Fibroblast of lung (primary cell): ENCODE measurements around the gene PPM1H.

Source experiments
- EZH2 ChIP-seq: IDR thresholded peaks from 2 replicates; pipeline ENCODE4 v1.5.1; 2012; ENCODE audit warnings: low read length, control low read depth, mild to moderate bottlenecking; ENCODE audit errors: missing control alignments
- TF ChIP-seq, protein P1 (sequence below), 2 donors: IDR thresholded peaks in 1 of 2; conservative IDR thresholded peaks in 1 of 2; 1 replicate in 1 of 2; 2 replicates in 1 of 2; pipeline ENCODE4 v1.5.1; 2011 to 2012; ENCODE audit warnings: low read length in 2 of 2, control low read depth in 1 of 2, inconsistent platforms in 1 of 2, low read depth in 1 of 2, mild to moderate bottlenecking in 1 of 2

- TF ChIP-seq, protein P1, sequence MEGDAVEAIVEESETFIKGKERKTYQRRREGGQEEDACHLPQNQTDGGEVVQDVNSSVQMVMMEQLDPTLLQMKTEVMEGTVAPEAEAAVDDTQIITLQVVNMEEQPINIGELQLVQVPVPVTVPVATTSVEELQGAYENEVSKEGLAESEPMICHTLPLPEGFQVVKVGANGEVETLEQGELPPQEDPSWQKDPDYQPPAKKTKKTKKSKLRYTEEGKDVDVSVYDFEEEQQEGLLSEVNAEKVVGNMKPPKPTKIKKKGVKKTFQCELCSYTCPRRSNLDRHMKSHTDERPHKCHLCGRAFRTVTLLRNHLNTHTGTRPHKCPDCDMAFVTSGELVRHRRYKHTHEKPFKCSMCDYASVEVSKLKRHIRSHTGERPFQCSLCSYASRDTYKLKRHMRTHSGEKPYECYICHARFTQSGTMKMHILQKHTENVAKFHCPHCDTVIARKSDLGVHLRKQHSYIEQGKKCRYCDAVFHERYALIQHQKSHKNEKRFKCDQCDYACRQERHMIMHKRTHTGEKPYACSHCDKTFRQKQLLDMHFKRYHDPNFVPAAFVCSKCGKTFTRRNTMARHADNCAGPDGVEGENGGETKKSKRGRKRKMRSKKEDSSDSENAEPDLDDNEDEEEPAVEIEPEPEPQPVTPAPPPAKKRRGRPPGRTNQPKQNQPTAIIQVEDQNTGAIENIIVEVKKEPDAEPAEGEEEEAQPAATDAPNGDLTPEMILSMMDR (conservative IDR thresholded peaks at IDR 0.05 in 1 of 2, IDR thresholded peaks at IDR 0.05 in 1 of 2; ENCODE audit: low read depth in 1 of 2, low read length in 2 of 2) = no peak
- no peak for TF ChIP-seq EZH2
Observed at GRCh38 chr12:62701492-62701891, 233.5 kb downstream of the PPM1H start.
